Suppressor macrophage treated with lipopolysaccharide for 1 hour (primary cell): ENCODE results near the gene ZNF496.
A peak's percentile ranks its signal among the peaks of the same experiment; 100 is the strongest.
"Not testable (repeated sequence)": the region's sequence is repeated elsewhere in the genome, so short reads cannot be mapped to it uniquely, and the experiment has no call there.

ENCODE experiments used
- DNase-seq, 3 donors: peaks; one replicate each; pipeline ENCODE4 v3.0.0-alpha.2; 2020 to 2022

Gene ZNF496

DNA sequence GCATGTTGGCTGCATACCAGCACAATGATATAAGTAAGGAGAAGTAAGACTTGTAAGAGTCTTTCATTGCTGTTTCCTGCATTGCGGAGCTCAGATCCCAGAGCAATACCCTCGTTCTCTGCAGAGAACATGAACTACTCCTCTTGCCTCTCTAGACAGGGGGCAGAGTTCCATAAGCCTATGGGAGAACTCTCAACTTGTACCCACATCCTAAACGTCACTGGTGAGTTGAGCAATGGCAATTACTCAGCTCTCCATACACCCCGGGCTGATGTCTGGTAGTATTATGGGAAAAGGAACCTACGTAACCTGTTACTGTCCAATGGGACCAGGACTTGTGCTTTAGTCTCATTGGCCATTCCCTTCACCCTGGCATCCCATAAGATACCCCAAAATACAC lies 27.3 kb upstream of the ZNF496 start:
- peak; percentile 94 to 98 (median 97) for DNase-seq

DNA sequence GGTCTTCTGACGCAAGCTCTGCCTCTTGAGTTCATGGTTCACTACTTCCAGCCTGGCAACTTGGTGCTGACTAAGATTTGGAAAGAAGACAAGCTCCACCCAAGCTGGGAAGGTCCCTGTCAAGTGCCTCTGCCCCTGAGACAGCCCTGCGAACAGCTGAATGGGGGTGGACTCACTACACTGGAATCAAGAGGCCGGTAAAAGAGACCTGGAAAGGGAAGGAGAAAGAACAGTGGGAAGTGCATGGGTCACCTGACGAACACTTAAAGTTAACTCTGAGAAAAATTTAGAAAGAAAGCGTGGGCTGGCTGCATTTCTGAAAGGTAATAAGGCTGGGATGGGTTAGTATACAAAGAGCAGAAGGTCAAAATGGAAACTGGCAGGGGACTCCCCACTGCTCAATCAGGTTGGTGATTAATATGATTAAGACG lies 26.1 kb upstream of the ZNF496 start:
- DNase-seq: peak; percentile 88 to 94 (median 88)

DNA sequence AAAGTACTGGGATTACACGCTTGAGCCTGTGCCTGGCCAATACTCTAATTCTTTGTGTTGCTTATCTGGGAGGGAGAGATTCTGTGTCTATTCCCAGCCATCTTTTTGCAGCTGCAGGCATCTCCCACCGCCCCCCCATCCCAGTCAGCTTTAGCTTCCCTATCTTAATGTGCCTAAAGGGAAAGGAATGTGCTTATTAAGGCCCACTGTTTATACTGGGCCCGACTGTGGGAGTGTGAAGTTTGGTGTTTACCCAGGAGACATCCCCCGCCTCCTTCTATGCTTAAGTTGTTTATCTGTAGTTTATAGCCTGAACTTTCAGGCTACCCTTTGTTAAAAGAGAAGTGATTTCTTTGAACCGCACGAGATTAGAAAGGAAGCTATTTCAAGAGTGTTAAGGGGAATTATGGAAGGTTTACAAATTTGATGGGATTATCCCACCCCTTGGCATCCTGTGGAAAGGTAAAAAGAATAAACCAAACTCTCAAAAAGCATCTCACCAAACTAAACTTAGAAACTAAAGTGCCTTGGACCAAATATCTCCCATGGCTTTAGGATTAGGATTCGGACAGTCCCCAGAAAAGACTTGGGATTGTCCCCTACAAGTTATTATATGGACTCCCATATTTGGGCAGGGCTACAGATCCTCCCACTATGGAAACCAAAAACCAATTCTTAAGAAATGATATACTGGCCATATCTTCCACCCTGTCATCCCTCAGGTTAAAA lies 25.5 kb upstream of the ZNF496 start:
- DNase-seq: peak; percentile 39 to 66 (median 56)

DNA sequence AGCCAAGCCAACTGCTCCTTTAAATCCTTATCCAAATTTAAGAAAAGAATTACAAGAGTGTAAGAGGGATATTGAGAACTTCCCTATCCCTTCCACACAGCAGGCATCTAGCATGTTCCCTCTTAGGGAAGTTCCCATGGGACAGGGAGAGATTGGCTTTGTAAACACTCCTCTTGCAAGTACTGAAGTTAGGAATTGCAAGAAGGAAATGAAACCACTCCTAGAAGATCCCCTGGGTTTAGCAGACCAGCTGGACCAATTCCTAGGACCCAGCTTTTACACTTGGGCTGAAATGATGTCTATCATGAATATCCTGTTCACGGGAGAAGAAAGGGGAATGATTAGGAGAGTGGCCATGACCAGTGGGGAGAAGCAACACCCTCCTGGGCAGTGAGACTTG lies 23.5 kb upstream of the ZNF496 start:
- not testable (repeated sequence) for DNase-seq

DNA sequence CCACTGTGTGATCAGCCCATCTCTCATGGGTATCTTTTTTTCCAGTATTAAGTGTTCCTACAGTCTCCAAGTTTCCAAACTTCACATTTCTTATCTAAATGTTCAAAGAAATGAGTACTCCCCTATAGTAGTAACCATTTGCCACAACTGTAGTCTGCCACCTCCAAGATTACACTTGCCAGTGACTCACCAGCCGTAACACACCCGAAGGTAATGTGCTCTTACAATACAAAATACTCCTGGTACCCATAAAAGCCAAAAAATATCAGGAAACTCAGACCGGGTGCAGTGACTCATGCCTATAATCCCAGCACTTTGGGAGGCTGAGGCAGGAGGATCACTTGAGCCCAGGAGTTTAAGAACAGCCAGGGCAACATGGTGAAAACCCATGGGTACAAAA lies 20.5 kb upstream of the ZNF496 start:
- DNase-seq: no peak

DNA sequence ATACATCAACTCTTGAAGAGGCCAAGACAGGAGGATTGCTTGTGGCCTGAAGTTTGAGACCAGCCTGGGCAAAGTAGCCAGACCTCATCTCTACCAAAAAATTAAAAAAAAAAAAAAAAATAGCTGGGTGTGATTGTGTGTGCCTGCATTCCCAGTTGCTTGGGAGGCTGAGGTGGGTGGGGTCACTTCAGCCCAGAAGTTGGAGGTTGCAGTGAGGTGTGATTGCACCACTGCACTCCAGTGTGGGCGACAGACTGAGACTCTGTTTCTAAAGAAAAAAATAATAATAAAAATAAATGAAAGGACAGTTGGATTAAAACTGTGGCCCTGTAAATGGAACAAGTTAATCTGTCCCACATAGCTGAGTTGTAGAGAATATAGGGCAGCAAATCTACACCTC lies 18.9 kb upstream of the ZNF496 start:
- DNase-seq: peak in 1 of 3 donors; percentile 47

DNA sequence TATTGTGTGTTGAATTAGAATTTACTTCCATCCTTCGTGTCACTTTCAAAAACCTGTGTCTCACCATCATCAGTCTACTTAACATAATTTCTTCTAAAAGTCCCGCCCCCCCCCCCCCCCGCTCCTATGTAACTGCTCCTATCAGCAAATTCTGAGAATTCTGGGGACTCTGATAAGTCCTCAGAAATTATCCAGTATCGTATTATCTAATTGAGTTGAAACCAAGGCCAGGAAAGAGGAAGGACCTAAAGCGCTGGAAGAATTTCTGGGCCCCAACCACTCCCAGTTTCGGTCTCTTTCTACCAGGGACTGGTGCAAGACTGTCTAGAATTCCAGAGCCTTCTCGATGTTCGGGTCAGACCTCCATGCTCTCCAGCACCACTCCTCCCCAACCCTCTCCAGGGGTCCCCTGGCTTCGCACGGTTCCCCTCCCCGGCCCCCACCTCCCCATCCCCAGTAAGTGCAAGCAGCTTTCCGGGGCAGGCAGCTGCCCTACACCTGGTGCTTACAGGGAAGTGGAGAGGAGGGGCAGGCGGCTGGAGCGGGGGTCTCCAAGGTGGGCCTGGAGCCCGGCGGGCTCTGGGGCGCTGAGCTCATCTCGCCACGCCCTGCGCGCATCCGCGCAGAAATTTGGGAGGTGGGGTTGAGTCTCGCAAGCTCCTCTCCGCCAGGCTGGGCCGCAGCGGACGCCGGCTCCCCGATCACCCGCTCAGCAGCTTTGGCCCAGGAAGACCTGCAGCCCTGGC lies 16.0 kb upstream of the ZNF496 start:
- DNase-seq: peak; percentile 49 to 57 (median 51)

DNA sequence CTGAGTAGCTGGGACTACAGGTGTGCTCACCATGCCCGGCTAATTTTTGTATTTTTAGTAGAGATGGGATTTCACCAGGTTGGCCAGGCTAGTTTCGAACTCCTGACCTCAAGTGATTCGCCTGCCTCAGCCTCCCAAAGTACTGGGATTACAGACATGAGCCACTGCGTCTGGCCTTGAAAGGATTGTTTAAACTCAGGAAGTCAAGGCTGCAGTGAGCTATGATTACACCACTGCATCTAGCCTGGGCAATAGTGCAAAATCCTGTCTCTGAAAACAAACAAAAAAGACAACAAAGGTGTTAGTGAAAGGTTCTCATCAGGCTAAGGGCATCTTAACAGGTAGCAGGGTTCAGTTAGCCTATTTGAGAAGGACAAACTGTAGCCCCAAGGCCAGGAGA lies 14.2 kb upstream of the ZNF496 start:
- DNase-seq: no peak

DNA sequence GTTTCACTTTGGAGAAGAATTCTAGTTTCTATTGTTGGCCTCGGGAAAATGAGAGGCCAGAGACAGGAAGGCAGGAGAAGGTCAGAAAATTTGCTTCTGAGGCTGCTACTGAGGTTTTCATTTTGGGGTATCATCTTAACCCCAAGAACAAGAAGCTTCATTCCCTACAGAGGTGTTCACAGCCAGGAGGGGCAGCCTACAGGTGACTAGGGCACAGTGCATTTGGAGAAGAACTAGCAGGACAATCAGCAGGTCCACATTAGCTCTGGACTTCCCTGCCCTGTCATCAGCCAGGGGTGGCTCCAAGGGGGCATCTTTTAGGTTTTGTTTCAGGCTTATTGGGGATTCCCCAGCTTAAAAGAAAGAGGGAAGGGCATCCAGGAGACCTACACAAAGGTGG lies 12.1 kb upstream of the ZNF496 start:
- peak in 2 of 3 donors; percentile 28 to 39 for DNase-seq

DNA sequence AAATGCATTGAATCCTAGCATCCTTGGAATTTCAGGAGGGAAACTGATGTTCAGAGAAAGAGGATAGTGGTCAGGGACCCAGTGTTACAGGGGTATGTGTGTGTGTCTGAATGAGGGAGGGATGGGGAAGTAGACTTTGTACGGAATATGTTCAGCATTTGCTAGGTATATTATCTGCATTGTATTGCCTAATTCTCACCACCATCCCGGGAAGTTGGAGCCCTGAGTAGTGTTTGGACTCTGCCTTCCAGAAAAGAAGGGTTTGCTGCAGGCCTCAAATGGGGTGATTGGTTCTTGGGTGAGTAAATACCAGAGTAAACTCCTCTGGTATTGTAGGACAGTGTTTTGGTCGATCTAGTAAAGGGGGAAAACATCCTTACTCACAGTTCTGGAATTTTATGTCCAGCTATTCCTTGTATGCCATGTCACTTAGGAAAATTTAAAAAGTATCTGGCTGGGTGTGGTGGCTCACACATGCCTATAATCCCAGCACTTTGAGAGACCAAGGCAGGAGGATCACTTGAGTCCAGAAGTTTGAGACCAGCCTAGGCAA lies 7.1 kb upstream of the ZNF496 start:
- no peak for DNase-seq

DNA sequence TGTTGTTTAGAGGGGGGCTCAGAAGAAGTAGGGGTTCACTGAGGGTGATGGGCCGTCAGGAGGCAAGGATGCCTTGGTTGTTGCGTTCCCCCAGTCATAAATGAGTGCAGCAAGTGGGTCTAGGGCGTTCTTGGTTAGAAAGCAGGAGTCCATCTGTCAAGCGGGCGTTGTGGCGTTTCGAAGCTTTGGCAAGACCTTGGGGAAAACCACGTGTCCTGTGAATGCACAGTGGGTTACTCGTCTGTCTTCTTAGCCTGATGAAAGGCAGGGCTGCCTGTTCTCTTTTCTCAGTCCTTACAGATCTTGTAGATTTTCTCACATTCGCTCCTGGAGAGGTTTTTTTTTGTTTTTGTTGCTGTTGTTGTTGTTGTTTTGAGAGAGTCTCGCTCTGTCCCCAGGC lies 6.3 kb upstream of the ZNF496 start:
- no peak for DNase-seq

DNA sequence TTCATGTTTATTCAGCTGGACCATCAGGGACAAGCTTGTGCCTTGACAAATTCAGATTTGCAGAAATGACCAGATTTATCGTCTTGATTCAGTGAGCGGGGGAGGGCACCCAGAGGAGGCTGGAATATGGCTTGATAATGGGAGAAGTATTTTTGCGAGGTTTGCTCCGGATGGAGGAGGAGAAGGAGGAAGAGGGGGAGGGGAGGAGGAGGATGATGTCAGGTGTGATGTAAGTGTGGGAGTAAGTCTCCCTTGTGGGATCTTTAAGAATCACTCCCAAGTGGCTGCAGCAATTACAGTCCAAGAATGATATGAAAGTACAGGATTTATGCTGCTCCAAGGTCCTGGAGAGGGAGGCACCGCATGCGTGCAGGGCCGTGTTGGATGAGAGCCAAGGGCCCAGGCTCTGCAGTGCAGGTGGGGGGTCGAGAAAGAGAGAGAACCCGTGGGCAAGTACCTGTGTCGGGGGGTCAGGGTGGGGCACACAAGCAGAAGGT lies 5.6 kb upstream of the ZNF496 start:
- no peak for DNase-seq

DNA sequence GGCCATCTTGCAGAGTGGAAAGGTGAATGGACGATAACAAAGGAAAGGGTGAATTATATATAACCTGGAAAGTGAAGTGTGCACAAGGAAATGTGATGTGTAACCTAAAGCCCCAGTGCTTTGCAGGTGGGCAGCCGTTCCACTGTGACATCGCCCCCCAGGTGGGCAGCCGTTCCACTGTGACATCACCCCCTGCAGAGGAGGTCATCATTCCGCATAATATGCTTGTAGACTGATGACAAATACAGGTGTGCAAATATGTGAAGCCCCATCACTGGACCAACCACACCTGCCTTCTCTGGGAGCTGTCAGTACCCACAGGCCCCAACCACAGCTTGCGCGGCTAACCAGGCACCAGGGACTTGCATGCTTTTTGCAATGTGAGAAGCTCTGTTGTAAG lies 4.7 kb upstream of the ZNF496 start:
- no peak for DNase-seq

DNA sequence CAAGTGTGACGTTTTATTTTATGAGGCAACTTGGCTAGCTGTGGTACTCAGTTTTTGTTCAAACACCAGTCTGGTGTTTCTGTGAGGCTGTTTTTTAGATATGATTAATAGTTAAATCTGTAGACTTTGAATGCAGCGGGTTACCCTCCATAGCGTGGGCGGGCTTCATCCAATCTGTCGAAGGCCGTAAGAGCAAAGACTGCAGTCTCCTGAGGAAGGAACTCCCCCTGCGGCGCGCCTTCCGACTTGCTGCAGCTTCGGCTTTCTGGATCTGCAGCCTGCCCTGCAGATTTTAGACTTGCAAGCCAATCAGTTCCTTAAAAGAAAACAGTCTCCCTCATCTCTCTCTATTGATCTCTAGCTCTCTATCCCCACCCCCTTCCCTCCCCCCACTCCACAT lies 4.2 kb upstream of the ZNF496 start:
- DNase-seq: peak; percentile 53 to 69 (median 61)

DNA sequence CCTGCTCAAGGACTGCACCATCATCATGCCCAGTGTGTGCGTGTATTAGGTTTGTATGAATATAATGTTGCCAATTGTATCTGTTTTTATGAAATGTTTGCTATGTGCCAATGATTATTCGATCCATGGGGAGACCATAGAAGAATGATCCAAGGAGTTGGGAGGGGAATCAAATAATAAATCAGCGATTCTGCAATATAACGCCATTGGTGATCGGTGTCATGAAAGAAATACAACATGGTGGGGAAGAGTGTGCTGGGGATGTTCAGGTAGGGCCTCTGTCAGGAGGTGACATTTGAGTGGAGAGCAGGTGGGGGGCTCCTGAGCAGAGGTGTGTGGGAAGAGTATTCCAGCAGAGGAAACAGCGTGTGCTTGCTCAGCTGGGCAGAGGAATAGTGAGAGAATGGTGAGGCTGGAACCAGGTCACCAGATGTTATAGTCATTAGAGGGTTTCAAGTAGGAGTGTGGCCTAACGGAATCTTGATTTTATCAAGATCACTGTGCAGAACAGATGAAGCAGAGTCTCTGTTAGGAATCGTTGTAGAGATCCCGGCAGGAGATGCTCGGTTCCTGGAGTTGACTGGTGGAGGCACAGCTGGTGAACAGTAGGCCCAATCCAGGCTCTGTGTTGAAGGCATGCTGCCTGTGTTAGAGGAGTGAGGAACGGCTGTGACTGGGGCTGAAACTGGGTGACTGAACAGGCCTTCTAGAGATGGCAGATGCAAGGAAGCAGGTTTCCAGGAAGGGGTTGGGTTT lies 2.9 kb upstream of the ZNF496 start:
- no peak for DNase-seq

DNA sequence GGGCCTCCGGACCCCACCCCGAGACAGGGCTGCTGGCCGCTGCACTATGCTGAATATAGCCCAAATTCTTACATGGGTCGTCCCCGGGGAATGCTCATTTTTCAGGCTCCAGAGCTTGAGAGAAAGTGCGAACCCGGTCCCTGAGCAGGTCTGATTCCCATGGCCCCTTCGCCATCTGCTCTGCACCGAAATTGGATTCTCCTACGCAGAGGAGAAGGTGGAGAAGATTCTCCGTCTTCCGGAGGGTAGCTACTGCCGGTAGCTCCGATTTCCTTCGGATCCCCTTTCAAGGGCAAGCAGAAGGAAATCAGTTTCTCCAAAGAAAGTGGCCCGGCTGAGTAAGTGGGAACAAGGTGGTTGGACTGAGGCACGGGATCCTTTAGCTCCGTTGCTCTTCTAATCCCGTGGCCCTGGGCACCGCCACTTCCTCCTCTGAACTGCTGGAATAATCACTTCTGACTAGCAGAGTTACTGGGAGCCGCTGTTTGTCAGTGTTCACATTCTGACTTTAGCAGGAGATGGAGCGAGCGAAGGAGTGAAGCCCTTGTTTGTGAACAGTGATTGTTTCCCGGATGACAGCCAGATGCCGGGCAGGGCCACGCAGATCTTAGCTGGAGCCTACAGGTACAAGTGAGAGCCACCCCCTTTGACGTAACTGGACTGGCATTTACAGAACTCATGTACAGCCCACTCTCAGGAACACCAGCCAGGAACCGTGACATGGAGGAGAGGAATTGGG lies 1.1 kb upstream of the ZNF496 start:
- peak; percentile 68 to 76 (median 71) for DNase-seq

DNA sequence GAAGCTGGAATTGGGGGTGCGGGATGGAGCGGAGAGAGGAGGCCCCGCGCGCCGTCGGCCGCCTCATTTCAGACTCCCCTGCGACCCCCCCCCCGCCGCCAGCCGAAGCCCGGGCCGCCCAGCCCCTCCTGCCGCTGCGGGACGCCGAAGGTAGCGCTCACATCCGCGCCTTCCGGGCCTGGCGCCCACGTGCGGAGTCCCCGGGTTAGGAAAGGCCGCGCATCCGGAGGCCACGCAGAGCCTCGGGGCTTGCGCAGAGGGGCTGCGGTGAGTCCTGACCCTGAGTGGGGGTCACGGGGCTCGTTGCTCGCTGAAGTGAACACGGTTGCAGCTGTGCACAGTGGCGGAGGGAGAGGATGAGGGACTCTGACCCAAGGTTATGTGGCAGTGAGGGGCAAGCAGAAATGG lies 552 bp upstream of the ZNF496 start:
- peak; percentile 59 to 79 (median 69) for DNase-seq

DNA sequence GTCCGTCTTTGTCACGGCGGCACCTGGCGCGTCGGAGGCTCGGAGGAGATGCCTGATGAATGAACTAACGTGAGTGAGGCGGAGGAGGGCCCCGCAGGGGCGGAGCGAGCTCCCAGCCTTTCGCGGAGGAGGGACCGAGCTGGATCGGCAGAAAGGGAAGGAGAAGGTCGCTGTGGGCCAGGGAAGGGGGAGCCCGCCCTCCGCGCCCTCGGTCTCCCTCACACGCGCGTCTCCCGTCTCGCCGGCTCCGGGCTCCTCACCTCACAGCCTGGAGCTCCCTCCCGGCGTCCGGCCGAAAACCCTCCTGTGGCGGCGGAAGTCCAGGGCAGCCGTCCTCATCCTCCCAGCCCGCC lies 519 bp downstream of the ZNF496 start:
- DNase-seq: peak; percentile 84 to 91 (median 86)

DNA sequence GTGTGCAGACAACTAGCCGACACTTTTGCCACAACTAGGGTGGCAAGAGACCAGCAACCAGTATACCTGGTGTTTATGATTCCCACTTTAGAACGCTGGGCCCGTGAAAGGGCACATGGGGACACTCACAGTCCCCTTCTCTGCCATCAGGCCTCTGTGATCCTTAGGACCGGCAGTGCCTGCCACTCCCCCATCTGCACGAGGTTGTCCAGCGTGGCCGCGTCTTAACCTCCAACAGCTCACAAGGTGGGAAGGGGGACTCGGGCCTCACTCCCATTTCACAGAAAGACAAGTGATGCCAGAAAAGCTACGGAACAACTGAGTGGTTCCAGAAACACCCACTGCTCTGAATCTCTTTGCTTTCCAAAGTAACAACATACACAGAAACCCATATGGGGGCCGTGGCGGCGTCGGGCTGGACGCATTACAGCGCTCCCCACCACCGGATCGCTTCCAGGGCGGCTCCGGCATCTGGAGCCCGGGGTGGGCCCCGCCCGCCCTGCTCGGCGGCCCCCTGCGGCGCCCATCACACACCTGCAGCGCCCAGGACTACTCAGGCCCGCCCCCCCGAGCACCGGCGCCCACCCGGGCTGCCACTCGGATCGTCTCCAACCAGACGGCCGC lies 1.0 kb downstream of the ZNF496 start:
- DNase-seq: no peak

DNA sequence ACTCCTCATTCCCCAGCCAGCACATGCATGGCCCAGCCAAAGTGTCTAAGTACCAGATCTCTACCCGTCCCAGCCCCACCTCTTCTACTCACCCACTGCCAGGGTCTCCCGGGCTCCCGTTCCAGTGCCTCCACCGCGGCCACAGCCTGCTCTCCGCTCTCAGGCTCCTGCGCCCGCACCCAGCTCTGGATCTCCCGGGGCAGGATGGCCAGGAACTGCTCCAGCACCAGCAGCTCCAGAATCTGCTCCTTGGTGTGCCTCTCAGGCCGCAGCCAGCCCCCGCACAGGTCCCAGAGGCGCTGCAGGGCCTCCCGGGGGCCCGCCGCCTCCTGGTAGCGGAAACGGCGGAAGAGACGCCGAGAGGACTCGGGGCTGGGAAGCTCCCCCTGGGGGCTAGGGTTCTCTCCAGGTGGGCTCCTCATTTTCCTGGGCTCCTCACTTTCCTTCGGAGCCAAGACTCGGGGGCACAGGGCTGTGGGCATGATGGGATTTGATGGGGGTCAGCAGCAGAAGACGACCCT lies 2.5 kb downstream of the ZNF496 start:
- DNase-seq: no peak

DNA sequence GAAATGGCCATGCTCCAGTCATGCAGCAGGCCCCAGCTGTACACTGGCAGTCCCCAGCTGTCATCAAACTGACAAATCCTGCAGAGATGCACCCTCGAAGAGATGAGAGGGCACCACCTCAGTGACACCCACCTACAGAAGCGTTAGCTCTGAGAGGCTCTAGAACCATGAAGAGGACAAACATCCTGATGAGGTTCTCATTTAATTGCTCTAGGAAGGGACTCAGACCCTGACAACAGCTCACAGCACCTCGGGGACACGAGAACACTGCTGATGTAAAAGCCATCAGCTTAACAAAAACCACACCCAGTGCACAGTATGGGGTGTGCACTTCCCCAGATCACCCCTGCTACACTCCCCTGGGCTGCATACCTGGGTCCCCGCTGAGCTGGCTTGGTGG lies 3.4 kb downstream of the ZNF496 start:
- DNase-seq: no peak
